ENCODE data around the gene PPP2R5C. TPM values are rescaled to one million over a fixed set of nuclear protein-coding genes. Genes with fewer than 3 reads are reported as not detected.

Gene PPP2R5C
- total RNA-seq, 1 experiment from 2014 or later: 93.0 TPM

GRCh38 chr14:101813171-101813759 lies 51.8 kb downstream of the PPP2R5C start:
- peaks cover 0 to 6% (median 4%) of the 10 kb centered on the region in 3 experiments; a peak in 2 of 7 replicates for H3K36me3 Mint-ChIP-seq (ENCODE audit: insufficient read depth in 1 of 3, low read depth in 3 of 3)
- Histone ChIP-seq H3K23ac (ENCODE audit: insufficient read length, low read depth, low read length) (no peak overlapping the region), H3K9me3 (ENCODE audit: control insufficient read depth, low read depth, low read length) (no peaks in the 10 kb centered on the region), H2BK12ac (ENCODE audit: insufficient read length, low read depth, low read length) (no peak overlapping the region), H3K56ac (ENCODE audit: insufficient read length, low read depth, low read length) (no peak overlapping the region), H3K4me2 (ENCODE audit: insufficient read depth, insufficient read length, low read length) (no peak overlapping the region), H3K27ac (ENCODE audit: insufficient read length, low read depth, low read length) (no peak overlapping the region), H4K20me1 (ENCODE audit: control insufficient read depth, insufficient read depth, insufficient read length) (no peaks in the 10 kb centered on the region), H2AK5ac (ENCODE audit: insufficient read length, low read length) (no peak overlapping the region), H3K18ac (ENCODE audit: insufficient read length, low read depth, low read length) (no peak overlapping the region), H4K8ac (replicated peaks; ENCODE audit: insufficient read length, low read depth, low read length) (no peak overlapping the region), H3K4ac (ENCODE audit: low read depth, low read length) (no peak overlapping the region), H3T11ph (ENCODE audit: low read length) (no peak overlapping the region), H4K91ac (ENCODE audit: insufficient read length, low read depth, low read length) (no peak overlapping the region), H3K79me1 (ENCODE audit: insufficient read depth, low read depth, low read length, poor library complexity, severe bottlenecking) (peaks cover 20% of the 10 kb centered on the region), H3K79me2 (ENCODE audit: insufficient read depth, low read length) (peaks cover 37% of the 10 kb centered on the region), H3K14ac (ENCODE audit: insufficient read depth, low read length) (no peak overlapping the region; the same call in 1 of the 2 replicates), H2AFZ (ENCODE audit: low read length) (no peak overlapping the region), H2BK120ac (ENCODE audit: low read depth, low read length, poor library complexity, severe bottlenecking) (no peak overlapping the region), H3K4me1 (ENCODE audit: insufficient read depth, low read length) (no peaks in the 10 kb centered on the region), H3K27me3 (ENCODE audit: insufficient read depth, low read length) (no peaks in the 10 kb centered on the region), H4K5ac (ENCODE audit: insufficient read length, low read depth, low read length) (no peak overlapping the region), H2BK20ac (ENCODE audit: low read depth, low read length, poor library complexity, severe bottlenecking) (no peak overlapping the region), H3K9ac (ENCODE audit: extremely low read depth, insufficient read length, low read length) (no peak overlapping the region), H2BK15ac (ENCODE audit: low read depth, low read length) (no peak overlapping the region), H3K23me2 (ENCODE audit: insufficient read length, low read depth, low read length, poor library complexity, severe bottlenecking) (no peaks in the 10 kb centered on the region), H2BK5ac (ENCODE audit: insufficient read length, low read length) (no peak overlapping the region)
- no CpG with 5 or more reads among the region's 7 CpGs for WGBS (ENCODE audit: extremely low coverage, insufficient read length, low lambda C conversion rate)
- H3K4me1 Mint-ChIP-seq: peaks cover 12 to 25% of the 10 kb centered on the region in 2 experiments
- TF ChIP-seq CTCF (conservative IDR thresholded peaks at IDR 0.05): no peak
- DNase-seq: no peak
- no peak overlapping the region for H3K27ac Mint-ChIP-seq
- no peak overlapping the region for H3K4me3 Mint-ChIP-seq
- H3K27me3 Mint-ChIP-seq (ENCODE audit: low read depth): no peaks in the 10 kb centered on the region
- no peaks in the 10 kb centered on the region; a peak in 1 of 5 replicates for H3K9me3 Mint-ChIP-seq
